Measurements from ENCODE around the gene ART3. TPM values are rescaled to one million over a fixed set of nuclear protein-coding genes. Genes with fewer than 3 reads are reported as not detected.

The ART3 gene
- total RNA-seq, 1 donor from 2014 or later: 0.40 TPM

- Mint-ChIP-seq H3K36me3 (ENCODE audit: low read depth) (peaks cover 13% of the 10 kb centered on the region), H3K9me3 (ENCODE audit: low read depth) (no peaks in the 10 kb centered on the region), H3K4me3 (ENCODE audit: unreplicated experiment) (no peak overlapping the region), H3K27me3 (ENCODE audit: low read depth) (no peaks in the 10 kb centered on the region), H3K4me1 (ENCODE audit: low read depth) (peaks cover 31% of the 10 kb centered on the region), H3K27ac (ENCODE audit: unreplicated experiment) (no peak overlapping the region)
- DNase-seq (ENCODE audit: low spot score): no peak
- TF ChIP-seq CTCF (IDR thresholded peaks at IDR 0.05): no peak
Observed at GRCh38 chr4:76144546-76144945, 70.0 kb downstream of the ART3 start.

- Mint-ChIP-seq H3K27ac (ENCODE audit: unreplicated experiment) (peak overlapping the region; percentile 93), H3K36me3 (ENCODE audit: low read depth) (no peaks in the 10 kb centered on the region), H3K4me3 (ENCODE audit: unreplicated experiment) (peak overlapping the region; percentile 90), H3K9me3 (ENCODE audit: low read depth) (no peaks in the 10 kb centered on the region), H3K4me1 (ENCODE audit: low read depth) (peaks cover 37% of the 10 kb centered on the region), H3K27me3 (ENCODE audit: low read depth) (no peaks in the 10 kb centered on the region)
- no peak for TF ChIP-seq CTCF (IDR thresholded peaks at IDR 0.05)
- peak; percentile 92 for DNase-seq (ENCODE audit: low spot score)
Observed at GRCh38 chr4:76147454-76148141, 73.1 kb downstream of the ART3 start.

- no peak for TF ChIP-seq CTCF (IDR thresholded peaks at IDR 0.05)
- Mint-ChIP-seq H3K27ac (ENCODE audit: unreplicated experiment) (peak within 1 kb of the TSS; percentile 93), H3K36me3 (ENCODE audit: low read depth) (no peaks in the 10 kb centered on the region), H3K27me3 (ENCODE audit: low read depth) (no peaks in the 10 kb centered on the region), H3K4me3 (ENCODE audit: unreplicated experiment) (peak within 1 kb of the TSS; percentile 90), H3K4me1 (ENCODE audit: low read depth) (peaks cover 37% of the 10 kb centered on the region), H3K9me3 (ENCODE audit: low read depth) (no peaks in the 10 kb centered on the region)
- peak; percentile 98 for DNase-seq (ENCODE audit: low spot score)
Observed at GRCh38 chr4:76148142-76148865, 73.8 kb downstream of the ART3 start, which contains the start of gene NUP54. Gene NUP54, minus strand, starts transcription at chr4:76148397. Its CDS starts 23 bp downstream, at chr4:76148374.

GRCh38 chr4:76153356-76153755 lies 78.8 kb downstream of the ART3 start:
- no peak for DNase-seq (ENCODE audit: low spot score)
- no peak for TF ChIP-seq CTCF (IDR thresholded peaks at IDR 0.05)
- Mint-ChIP-seq H3K9me3 (ENCODE audit: low read depth) (peaks cover 4% of the 10 kb centered on the region), H3K4me1 (ENCODE audit: low read depth) (peaks cover 18% of the 10 kb centered on the region), H3K27ac (ENCODE audit: unreplicated experiment) (no peak overlapping the region), H3K4me3 (ENCODE audit: unreplicated experiment) (no peak overlapping the region), H3K36me3 (ENCODE audit: low read depth) (peaks cover 3% of the 10 kb centered on the region), H3K27me3 (ENCODE audit: low read depth) (no peaks in the 10 kb centered on the region)

- no peak overlapping the region for H3K27ac Mint-ChIP-seq (ENCODE audit: unreplicated experiment)
- DNase-seq (ENCODE audit: low spot score): no peak
- no peaks in the 10 kb centered on the region for H3K27me3 Mint-ChIP-seq (ENCODE audit: low read depth)
- peaks cover 11% of the 10 kb centered on the region for H3K36me3 Mint-ChIP-seq (ENCODE audit: low read depth)
- H3K9me3 Mint-ChIP-seq (ENCODE audit: low read depth): peaks cover 4% of the 10 kb centered on the region
- H3K4me1 Mint-ChIP-seq (ENCODE audit: low read depth): no peaks in the 10 kb centered on the region
- no peak for TF ChIP-seq CTCF (IDR thresholded peaks at IDR 0.05)
- no peak overlapping the region for H3K4me3 Mint-ChIP-seq (ENCODE audit: unreplicated experiment)
Observed at GRCh38 chr4:76155979-76156378, 81.5 kb downstream of the ART3 start.
